OCI-LY1 (cell line): ENCODE measurements around the gene SLC6A16.

Experiments
- CTCF ChIP-seq: fragments of 200-600 bp; sonication (generic), shearing (Covaris generic); IDR thresholded peaks from 2 replicates; pipeline ENCODE4 v1.5.1; 2017; ENCODE audit warnings: mild to moderate bottlenecking, antibody characterized with exemption, low read length, moderate library complexity, mixed read lengths
- EZH2 ChIP-seq: fragments of 200-600 bp; sonication (generic), shearing (Covaris generic); IDR thresholded peaks from 2 replicates; pipeline ENCODE4 v1.8.0; 2017; ENCODE audit warnings: borderline replicate concordance, mixed run types, mild to moderate bottlenecking, antibody characterized with exemption, low read length, moderate library complexity, mixed read lengths

GRCh38 chr19:49342291-49342721 lies 17.3 kb upstream of the SLC6A16 start:
- no peak for TF ChIP-seq CTCF
- no peak for TF ChIP-seq EZH2
